HepG2 (cell line): ENCODE measurements around the gene MED13L. TPM values are rescaled to one million over a fixed set of nuclear protein-coding genes. Genes with fewer than 3 reads are reported as not detected.

Experiments used
- ATAC-seq: fragments of 200-7000 bp; cut with Tn5 transposase; 3 replicates; pipeline ENCODE4 v1.9.1; 2020; ENCODE audit warnings: mild to moderate bottlenecking, moderate library complexity
- BruUV-seq: library from RNA; stranded (reverse); fragments of 400-500 nt; replicated peaks from 2 replicates; lab custom pipeline; 2021; lab: Mats Ljungman, UMichigan
- CTCF ChIA-PET: fragments of 300-600 bp; formaldehyde crosslinking; extraction: SDS; loops from one replicate; lab custom pipeline; 2021; ENCODE audit warnings: low total read pairs, inconsistent platforms, low intra/inter-chr PET ratio; lab: Yijun Ruan, JAX
- POLR2A ChIA-PET: fragments of 350-600 bp; sonication (Branson Sonifier 250); formaldehyde crosslinking; loops from one replicate; lab custom pipeline; 2020; ENCODE audit warnings: antibody characterized with exemption, inconsistent platforms; lab: Yijun Ruan, JAX
- DNase-seq: peaks from one replicate; pipeline ENCODE4 v3.0.0-alpha.2; 2015; ENCODE audit warnings: low spot score
- FAIRE-seq: peaks from 3 replicates; lab custom pipeline; 2011; peaks lifted over from hg19 to GRCh38; lab: Jason Lieb, UNC
- H2AFZ ChIP-seq: one replicate; pipeline ENCODE4 v1.6.1; 2011; ENCODE audit warnings: low read length, inconsistent platforms
- H3K27ac ChIP-seq: fragments of 300-600 bp; 3 replicates; pipeline ENCODE4 v1.8.0; 2011; ENCODE audit warnings: mixed run types, mild to moderate bottlenecking, mixed read lengths, low read length, inconsistent platforms; ENCODE audit not compliant: insufficient read depth; ENCODE audit errors: extremely low read length
- H3K27me3 ChIP-seq, 2 experiments: fragments of 200-600 bp in 1 of 2; 2 replicates in 1 of 2; 3 replicates in 1 of 2; pipeline versions ENCODE4 v1.6.0 to v1.8.0; 2011; ENCODE audit warnings: low read length in 2 of 2, mild to moderate bottlenecking in 2 of 2, moderate library complexity in 2 of 2, inconsistent platforms in 1 of 2; ENCODE audit not compliant: insufficient read depth in 2 of 2, control insufficient read depth in 1 of 2
- H3K36me3 ChIP-seq, 2 experiments: fragments of 200-600 bp in 1 of 2; replicated peaks in 1 of 2; 2 replicates in 1 of 2; 3 replicates in 1 of 2; pipeline versions ENCODE4 v1.5.1 to v1.8.0; 2011; ENCODE audit warnings: low read length in 2 of 2, inconsistent platforms in 1 of 2; ENCODE audit not compliant: insufficient read depth in 2 of 2, control insufficient read depth in 1 of 2
- H3K4me1 ChIP-seq: 2 replicates; pipeline ENCODE4 v1.5.1; 2012; ENCODE audit warnings: low read length, inconsistent platforms; ENCODE audit not compliant: insufficient read depth
- H3K4me2 ChIP-seq: 2 replicates; pipeline ENCODE4 v1.6.0; 2011; ENCODE audit warnings: low read depth, low read length, inconsistent platforms
- H3K4me3 ChIP-seq, 3 experiments: fragments of 200-600 bp in 1 of 3; sonication (generic), shearing (Covaris generic) in 1 of 3; replicated peaks in 1 of 3; 2 replicates each; pipeline ENCODE4 v1.5.1; 2011 to 2016; ENCODE audit warnings: low read length in 3 of 3, inconsistent platforms in 2 of 3, low read depth in 2 of 3, mild to moderate bottlenecking in 2 of 3, control low read depth in 1 of 3, mixed read lengths in 1 of 3; ENCODE audit not compliant: insufficient read depth in 1 of 3
- H3K79me2 ChIP-seq: one replicate; pipeline ENCODE4 v1.6.1; 2011; ENCODE audit warnings: low read length, inconsistent platforms; ENCODE audit not compliant: insufficient read depth
- H3K9ac ChIP-seq: 2 replicates; pipeline ENCODE4 v1.6.0; 2011; ENCODE audit warnings: mild to moderate bottlenecking, low read depth, low read length, inconsistent platforms; ENCODE audit not compliant: insufficient read depth
- H3K9me3 ChIP-seq: 2 replicates; pipeline ENCODE4 v1.5.1; 2012; ENCODE audit warnings: mild to moderate bottlenecking, low read length
- H4K20me1 ChIP-seq: 2 replicates; pipeline ENCODE4 v1.6.0; 2011; ENCODE audit warnings: inconsistent platforms, mild to moderate bottlenecking, low read length, moderate library complexity; ENCODE audit not compliant: insufficient read depth
- AHR ChIP-seq: IDR thresholded peaks from 2 replicates; pipeline ENCODE4 v1.6.1; 2018; ENCODE audit warnings: missing genetic modification reagents, missing compliant biosample characterization
- ASH2L ChIP-seq: fragments of 300-600, 200-600 bp; sonication (generic); IDR thresholded peaks from 2 replicates; pipeline ENCODE4 v1.7.0; 2017; ENCODE audit warnings: low read depth, mild to moderate bottlenecking, moderate library complexity, mixed read lengths, low read length; ENCODE audit not compliant: insufficient read length
- MAFF ChIP-seq: IDR thresholded peaks from 2 replicates; pipeline ENCODE4 v1.6.1; 2011; ENCODE audit warnings: low read depth, low read length, improper control_type of control experiment
- MAFK ChIP-seq, 2 experiments: IDR thresholded peaks in 1 of 2; conservative IDR thresholded peaks in 1 of 2; 2 replicates each; pipeline ENCODE4 v1.6.1; 2011; ENCODE audit warnings: improper control_type of control experiment in 2 of 2, low read length in 2 of 2
- POLR2AphosphoS5 ChIP-seq: IDR thresholded peaks from 2 replicates; pipeline ENCODE4 v1.6.1; 2012; ENCODE audit warnings: low read depth, low read length
- PRMT3 ChIP-seq: sonication (generic); formaldehyde crosslinking; IDR thresholded peaks from 2 replicates; pipeline ENCODE4 v1.8.1; 2022; ENCODE audit warnings: low read depth, mild to moderate bottlenecking, moderate library complexity, missing genetic modification reagents, borderline replicate concordance
- PTBP1 ChIP-seq: fragments of 200-400 bp; formaldehyde crosslinking; IDR thresholded peaks from 2 replicates; pipeline ENCODE4 v1.6.1; 2018; ENCODE audit warnings: low read length, low read depth; ENCODE audit not compliant: poor library complexity, severe bottlenecking
- SRSF1 ChIP-seq: fragments of 200-400 bp; formaldehyde crosslinking; optimal IDR thresholded peaks from 2 replicates; pipeline ENCODE3; 2017; ENCODE audit warnings: mild to moderate bottlenecking, low read depth, low read length, moderate library complexity
- YEATS4 ChIP-seq: sonication (generic); formaldehyde crosslinking; IDR thresholded peaks from 2 replicates; pipeline ENCODE4 v1.4.0; 2020; ENCODE audit warnings: missing genetic modification reagents, borderline replicate concordance
- ZNF468 ChIP-seq: sonication (generic); formaldehyde crosslinking; IDR thresholded peaks from 2 replicates; pipeline ENCODE4 v1.8.0; 2022; ENCODE audit warnings: mild to moderate bottlenecking, moderate library complexity, missing genetic modification reagents
- WGBS: methylation state at CpG from one replicate; pipeline ENCODE4 v1.1.6; 2017; ENCODE audit warnings: low lambda C conversion rate; 5-methylcytosine and 5-hydroxymethylcytosine counted together
- in situ Hi-C: cut with HindIII; loops from 2 replicates; pipeline ENCODE4 v1.10.0; 2017; ENCODE audit warnings: low pct_unique_long_range_greater_than_20kb; ENCODE audit not compliant: extremely low pct_ligation_motif_present
- intact Hi-C: fragments of 100-400 bp; cut with micrococcal nuclease; formaldehyde crosslinking; loops from one replicate; pipeline ENCODE4 v1.10.0; 2022; ENCODE audit not compliant: unreplicated experiment
- polyA plus RNA-seq, 8 experiments: library from polyadenylated mRNA; depleted of rRNA in 3 of 8; stranded (reverse) in 7 of 8; unstranded in 1 of 8; fragments of >200 nt; fragmentation: Illumina TruSeq in 4 of 8; extraction: Trizol in 4 of 8; gene quantifications; 2 replicates each; pipeline versions ENCODE4 v1.2.1 to v1.2.3, GENCODE V29; 2011 to 2016; ENCODE audit warnings: low read depth in 4 of 8, missing spikeins in 1 of 8, mixed read lengths in 1 of 8; ENCODE audit not compliant: insufficient read depth in 1 of 8
- total RNA-seq, 5 experiments: library from RNA; depleted of rRNA; stranded (reverse); fragments of >200 nt; fragmentation: Illumina TruSeq; extraction: Trizol; gene quantifications; 2 replicates each; pipeline ENCODE4 v1.2.3, GENCODE V29; 2016; ENCODE audit warnings: low read depth in 1 of 5

MED13L gene
- total and polyA plus RNA-seq, 2 of the 13 experiments (the other 11 are each of a cell fraction or from before 2014, with no cell fraction given) = 24.8 to 38.9 TPM

DNA sequence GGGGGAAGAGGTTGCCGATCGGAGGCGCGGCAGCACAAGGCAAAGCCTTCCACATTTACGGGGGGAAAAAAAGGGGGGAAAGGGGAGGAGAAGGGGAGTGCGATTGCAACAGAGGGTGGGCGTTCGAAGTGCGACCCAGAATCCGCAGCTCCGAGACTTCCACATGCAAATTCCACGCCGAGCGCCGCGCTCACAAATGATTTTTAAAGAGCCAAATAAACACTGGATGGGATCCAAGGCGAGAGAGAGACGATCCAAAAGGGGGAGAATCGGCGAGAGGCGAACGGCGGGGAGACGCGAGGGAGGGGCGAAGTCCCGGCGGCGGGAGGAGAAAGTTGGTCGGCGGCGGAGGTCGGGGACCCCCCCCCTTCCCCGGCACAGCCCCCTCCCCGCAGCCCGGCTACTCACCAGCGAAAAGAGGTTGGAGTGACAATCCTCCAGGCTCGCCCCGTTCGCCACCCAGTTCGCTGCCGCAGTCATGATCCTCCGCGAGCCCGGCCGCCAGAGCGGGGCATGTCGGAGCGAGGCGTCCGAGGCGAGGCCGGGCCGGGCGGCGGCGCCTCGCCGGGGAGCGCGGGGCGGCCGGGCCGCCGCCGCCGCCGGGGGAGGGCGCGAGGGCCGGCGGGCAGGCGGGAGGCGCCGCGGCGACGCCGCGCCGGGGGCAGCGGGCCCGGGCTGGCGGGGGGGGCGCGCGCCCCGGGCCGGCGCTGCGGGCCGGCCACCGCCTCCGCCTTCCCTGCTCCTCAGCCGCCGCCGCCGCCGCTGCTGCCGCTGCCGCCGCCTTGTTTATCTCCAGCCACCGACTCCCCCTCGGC is 634 bp downstream of the MED13L start (continued):
- TF ChIP-seq SRSF1 = peak; percentile 63
- no peak for TF ChIP-seq AHR (CRISPR knock-in tag)
- TF ChIP-seq POLR2AphosphoS5 = peak; percentile 31; the same call in 1 of the 2 replicates
- peak; percentile 45; the same call in 1 of the 2 replicates for TF ChIP-seq YEATS4
- TF ChIP-seq PRMT3 (CRISPR knock-in tag) = no peak
- TF ChIP-seq ZNF468 (CRISPR knock-in tag) = no peak
- peak; percentile 27 for TF ChIP-seq ASH2L
- TF ChIP-seq, all 625 proteins: peak for 44

DNA sequence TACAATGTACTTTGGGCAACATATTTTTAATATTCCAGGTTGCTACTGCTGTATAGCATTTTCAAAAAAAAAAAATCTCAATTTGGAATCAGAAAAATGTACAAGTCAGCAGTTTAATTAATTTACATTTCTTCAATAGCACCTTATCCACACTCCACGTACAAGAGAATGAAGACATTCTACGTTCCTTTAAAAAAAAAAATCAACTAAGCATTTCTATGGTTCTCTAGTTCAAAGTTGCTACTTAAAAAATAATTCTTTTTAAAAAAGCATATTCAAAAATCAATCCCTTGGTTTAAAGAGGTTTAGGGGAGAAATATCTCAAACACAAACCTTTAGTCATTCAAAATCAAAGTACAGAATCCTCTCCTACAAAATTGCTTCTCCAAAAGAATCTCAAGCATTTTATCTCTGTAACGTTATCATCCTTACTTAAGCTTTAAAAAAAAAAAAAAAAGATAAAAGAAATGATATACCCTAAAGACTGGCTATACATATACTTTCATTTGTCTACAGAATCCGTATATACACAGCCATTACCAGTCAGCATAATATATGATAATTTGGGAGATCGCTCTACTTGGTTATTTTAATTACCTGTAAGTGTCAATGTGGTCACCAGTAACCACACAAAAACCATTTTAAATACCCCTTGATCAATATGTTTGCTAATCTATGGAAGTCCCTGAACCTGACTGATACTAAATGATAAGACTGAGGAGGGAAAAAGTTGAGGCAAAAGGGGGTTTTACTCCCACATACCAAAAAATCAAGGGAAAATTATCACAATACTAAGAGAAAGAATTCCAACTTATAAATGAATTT is 2.7 kb downstream of the MED13L start:
- Histone ChIP-seq H3K27me3 (peaks cover 2 to 13% of the 10 kb centered on the region in 2 experiments; a peak in 4 of 5 replicates), H4K20me1 (peaks cover 24% of the 10 kb centered on the region), H3K36me3 (no peaks in the 10 kb centered on the region), H3K4me2 (peak overlapping the region; percentile 83), H3K27ac (no peak overlapping the region), H3K79me2 (peaks cover 66% of the 10 kb centered on the region), H2AFZ (no peak overlapping the region), H3K9ac (peak overlapping the region; percentile 84), H3K4me1 (peaks cover 40% of the 10 kb centered on the region), H3K4me3 (peak overlapping the region; percentile 88 to 94 (median 89); a peak in 5 of 6 replicates), H3K9me3 (no peaks in the 10 kb centered on the region)
- in situ Hi-C loops (loop anchor here (5.0 kb wide), 1 partner anchor 323 kb away; no protein-coding TSS in a partner anchor), intact Hi-C loops (no loop called here)
- TF ChIP-seq PTBP1 = no peak
- peak; percentile 78 for TF ChIP-seq MAFF
- TF ChIP-seq MAFK (conservative IDR thresholded peaks at IDR 0.05 in 1 of 2, IDR thresholded peaks at IDR 0.05 in 1 of 2; ENCODE audit: low read length in 2 of 2) = peak; percentile 75 to 90
- WGBS = 48% methylated on average over 5 of the region's 5 CpGs
- DNase-seq (no peak), ATAC-seq (no peak), FAIRE-seq (no peak)
- ChIA-PET CTCF (no interaction called here), POLR2A (no interaction called here)
- BruUV-seq = no TSS peak
